HCT116 (cell line): ENCODE results near the gene BABAM2. TPM values are rescaled to one million over a fixed set of nuclear protein-coding genes. Genes with fewer than 3 reads are reported as not detected.

Experiments used
- ATAC-seq: fragments of 200-7000 bp; cut with Tn5 transposase; 2 replicates; pipeline ENCODE4 v1.9.1; 2020; ENCODE audit warnings: mild to moderate bottlenecking, moderate library complexity
- BruUV-seq: library from RNA; stranded (reverse); fragments of 400-500 nt; replicated peaks from 2 replicates; lab custom pipeline; 2021; lab: Mats Ljungman, UMichigan
- CTCF ChIA-PET: fragments of 300-600 bp; sonication (Branson Sonifier 250); formaldehyde crosslinking; loops from one replicate; lab custom pipeline; 2021; ENCODE audit warnings: antibody characterized with exemption; lab: Charles Lee
- POLR2A ChIA-PET: fragments of 300-600, 350-600 bp; sonication (Branson Sonifier 250); formaldehyde crosslinking; loops from one replicate; lab custom pipeline; 2021; ENCODE audit warnings: antibody characterized with exemption; lab: Charles Lee
- RAD21 ChIA-PET, 2 experiments: fragments of 300-600 bp; sonication (Branson Sonifier 250); formaldehyde crosslinking; loops; one replicate each; lab custom pipeline; 2023; ENCODE audit warnings: low total read pairs in 2 of 2; ENCODE audit not compliant: uncharacterized antibody in 2 of 2, unreplicated experiment in 2 of 2, low non-redundant PET in 1 of 2; lab: Charles Lee
- DNase-seq: peaks from one replicate; pipeline ENCODE4 v3.0.0-alpha.2; 2010; ENCODE audit warnings: low read depth, low spot score
- H2AFZ ChIP-seq: fragments of 200-600 bp; shearing (Covaris generic), sonication (generic); 2 replicates; pipeline ENCODE4 v1.6.1; 2017; ENCODE audit warnings: low read depth, mixed run types, mixed read lengths, antibody characterized with exemption, low read length; ENCODE audit not compliant: poor library complexity, severe bottlenecking
- H3K27ac ChIP-seq: 2 replicates; pipeline ENCODE4 v1.5.1; 2012; ENCODE audit warnings: low read depth, low read length
- H3K27me3 ChIP-seq: fragments of 200-600 bp; sonication (generic); 2 replicates; pipeline ENCODE4 v1.6.1; 2016; ENCODE audit warnings: mixed run types, low read length, mixed read lengths; ENCODE audit not compliant: insufficient read depth
- H3K36me3 ChIP-seq, 2 experiments: fragments of 200-500 bp in 1 of 2; fragments of 200-600 bp in 1 of 2; sonication (Bioruptor generic) in 1 of 2; sonication (generic) in 1 of 2; 2 replicates each; pipeline versions ENCODE4 v1.5.1 to v1.6.1; 2014 to 2016; ENCODE audit warnings: low read length in 2 of 2, inconsistent platforms in 1 of 2, mixed read lengths in 1 of 2, mixed run types in 1 of 2; ENCODE audit not compliant: insufficient read depth in 2 of 2, control insufficient read depth in 1 of 2
- H3K4me1 ChIP-seq, 2 experiments: fragments of 200-600 bp in 1 of 2; sonication (generic) in 1 of 2; 2 replicates each; pipeline versions ENCODE4 v1.5.1 to v1.6.1; 2012 to 2017; ENCODE audit warnings: low read length in 2 of 2, inconsistent platforms in 1 of 2, mild to moderate bottlenecking in 1 of 2, mixed read lengths in 1 of 2, mixed run types in 1 of 2, moderate library complexity in 1 of 2; ENCODE audit not compliant: insufficient read depth in 2 of 2, control insufficient read depth in 1 of 2
- H3K4me2 ChIP-seq: fragments of 200-600 bp; sonication (generic); 2 replicates; pipeline ENCODE4 v1.6.1; 2017; ENCODE audit warnings: mixed run types, low read length, mixed read lengths
- H3K4me3 ChIP-seq, 2 experiments: fragments of 200-600 bp in 1 of 2; sonication (generic) in 1 of 2; replicated peaks in 1 of 2; 2 replicates each; pipeline ENCODE4 v1.5.1; 2011 to 2016; ENCODE audit warnings: low read length in 2 of 2, control low read depth in 1 of 2, low read depth in 1 of 2, mild to moderate bottlenecking in 1 of 2, mixed read lengths in 1 of 2, mixed run types in 1 of 2
- H3K79me2 ChIP-seq: fragments of 200-600 bp; sonication (generic); 2 replicates; pipeline ENCODE4 v1.6.1; 2017; ENCODE audit warnings: mild to moderate bottlenecking, mixed run types, low read length, moderate library complexity, mixed read lengths; ENCODE audit not compliant: insufficient read depth
- H3K9ac ChIP-seq: fragments of 200-600 bp; sonication (generic); 2 replicates; pipeline ENCODE4 v1.6.1; 2016; ENCODE audit warnings: low read length, mixed read lengths
- H3K9me2 ChIP-seq: fragments of 200-600 bp; sonication (generic), shearing (Covaris generic); 2 replicates; pipeline ENCODE4 v1.6.1; 2017; ENCODE audit warnings: mixed run types, mild to moderate bottlenecking, moderate library complexity; ENCODE audit not compliant: insufficient read depth
- H3K9me3 ChIP-seq, 2 experiments: fragments of 200-500 bp in 1 of 2; fragments of 200-600 bp in 1 of 2; sonication (Bioruptor generic) in 1 of 2; sonication (generic) in 1 of 2; 2 replicates each; pipeline ENCODE4 v1.6.1; 2014 to 2017; ENCODE audit warnings: low read length in 2 of 2, mixed read lengths in 2 of 2, inconsistent platforms in 1 of 2, low read depth in 1 of 2, mild to moderate bottlenecking in 1 of 2, mixed run types in 1 of 2, moderate library complexity in 1 of 2; ENCODE audit not compliant: control insufficient read depth in 1 of 2, insufficient read depth in 1 of 2
- H4K20me1 ChIP-seq: fragments of 200-600 bp; sonication (generic), shearing (Covaris generic); 2 replicates; pipeline ENCODE4 v1.6.1; 2017; ENCODE audit warnings: mixed run types, mild to moderate bottlenecking, moderate library complexity; ENCODE audit not compliant: insufficient read depth
- CBX3 ChIP-seq: IDR thresholded peaks from 2 replicates; pipeline ENCODE4 v1.6.1; 2012; ENCODE audit warnings: low read depth
- CEBPB ChIP-seq: IDR thresholded peaks from 2 replicates; pipeline ENCODE4 v1.6.1; 2012; ENCODE audit warnings: low read depth
- CTCF ChIP-seq, 3 experiments: fragments of 200-600 bp in 1 of 3; sonication (generic) in 1 of 3; IDR thresholded peaks in 2 of 3; conservative IDR thresholded peaks in 1 of 3; 2 replicates each; pipeline ENCODE4 v1.5.1; 2012 to 2017; ENCODE audit warnings: low read depth in 2 of 3, low read length in 2 of 3, antibody characterized with exemption in 1 of 3, borderline replicate concordance in 1 of 3, control low read depth in 1 of 3, mild to moderate bottlenecking in 1 of 3, mixed read lengths in 1 of 3, mixed run types in 1 of 3, moderate library complexity in 1 of 3; ENCODE audit not compliant: insufficient read depth in 1 of 3
- EGR1 ChIP-seq: IDR thresholded peaks from 2 replicates; pipeline ENCODE4 v1.6.1; 2012; ENCODE audit warnings: low read depth
- EZH2 ChIP-seq: fragments of 200-600 bp; sonication (generic); IDR thresholded peaks from 2 replicates; pipeline ENCODE4 v1.6.1; 2017; ENCODE audit warnings: antibody characterized with exemption, mixed run types
- EZH2phosphoT487 ChIP-seq: fragments of 200-600 bp; IDR thresholded peaks from 2 replicates; pipeline ENCODE4 v1.6.1; 2018; ENCODE audit warnings: antibody characterized with exemption, borderline replicate concordance
- FOSL1 ChIP-seq: IDR thresholded peaks from 2 replicates; pipeline ENCODE4 v1.6.1; 2012; ENCODE audit warnings: low read depth
- POLR2A ChIP-seq: IDR thresholded peaks from 2 replicates; pipeline ENCODE4 v1.7.0; 2011; ENCODE audit warnings: borderline replicate concordance; ENCODE audit not compliant: insufficient read depth, insufficient read length; ENCODE audit errors: extremely low read depth
- POLR2AphosphoS5 ChIP-seq: IDR thresholded peaks from 2 replicates; pipeline ENCODE4 v1.6.1; 2011; ENCODE audit warnings: mild to moderate bottlenecking, low read depth, low read length, moderate library complexity
- RAD21 ChIP-seq: IDR thresholded peaks from 2 replicates; pipeline ENCODE4 v1.6.1; 2012; ENCODE audit warnings: low read depth, mild to moderate bottlenecking
- SIN3A ChIP-seq: IDR thresholded peaks from 2 replicates; pipeline ENCODE4 v1.6.1; 2012; ENCODE audit warnings: low read depth
- TCF7L2 ChIP-seq: IDR thresholded peaks from 2 replicates; pipeline ENCODE4 v1.7.0; 2011; ENCODE audit warnings: borderline replicate concordance, inconsistent platforms; ENCODE audit not compliant: insufficient read depth, insufficient read length; ENCODE audit errors: extremely low read depth
- ZNF274 ChIP-seq: fragments of 200-500 bp; sonication (Bioruptor generic); IDR thresholded peaks from 2 replicates; pipeline ENCODE4 v1.6.1; 2014; ENCODE audit warnings: mild to moderate bottlenecking, low read depth, low read length, inconsistent platforms
- intact Hi-C: fragments of 100-400 bp; cut with micrococcal nuclease; formaldehyde crosslinking; loops from 2 replicates; pipeline ENCODE4 v1.10.0; 2022
- total RNA-seq: library from RNA; stranded (reverse); gene quantifications from one replicate; pipeline ENCODE4 v1.2.1, GENCODE V29; 2021; ENCODE audit not compliant: unreplicated experiment
- TF ChIP-seq, protein P1 (sequence below): IDR thresholded peaks from 2 replicates; pipeline ENCODE4 v1.6.1; 2011; ENCODE audit warnings: mild to moderate bottlenecking, low read length, moderate library complexity; ENCODE audit not compliant: insufficient replicate concordance; ENCODE audit errors: extremely low read depth

BABAM2 gene
- total RNA-seq, 1 experiment from 2014 or later: 23.8 TPM

GRCh38 chr2:28082131-28082530 lies 191.6 kb downstream of the BABAM2 start (continued):
- no peak for TF ChIP-seq EZH2
- TF ChIP-seq CBX3: no peak
- no peak for TF ChIP-seq POLR2A

DNA sequence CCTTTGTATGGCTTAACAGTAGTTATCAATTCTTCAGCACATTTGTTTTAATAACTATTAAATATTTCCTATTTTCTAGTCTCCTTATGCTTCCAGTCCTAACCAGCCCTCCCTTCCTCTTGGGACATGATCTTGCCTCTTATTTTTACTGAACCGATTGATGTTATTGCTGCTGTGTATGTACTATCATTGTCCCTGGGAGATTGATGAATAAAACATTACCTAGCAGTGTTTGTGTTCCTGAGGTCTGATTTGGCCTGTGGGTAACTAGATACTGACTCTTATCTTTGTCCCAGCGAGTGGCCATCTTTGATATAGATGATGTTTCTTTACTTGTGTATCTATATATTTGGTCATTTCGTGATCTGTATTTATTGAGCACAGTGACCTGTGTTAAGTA lies 192.9 kb downstream of the BABAM2 start:
- Histone ChIP-seq H2AFZ (no peak overlapping the region), H3K79me2 (no peaks in the 10 kb centered on the region), H3K4me2 (no peak overlapping the region), H3K4me1 (no peaks in the 10 kb centered on the region), H3K9me2 (no peaks in the 10 kb centered on the region), H3K9ac (no peak overlapping the region), H4K20me1 (0 out of 2 replicates have a peak, but pooled peaks cover 5% of the 10 kb centered on the region), H3K4me3 (no peak overlapping the region), H3K27me3 (no peaks in the 10 kb centered on the region)
- ATAC-seq: no peak
- no TSS peak for BruUV-seq
- ChIA-PET RAD21 (no interaction called here), CTCF (no interaction called here), POLR2A (no interaction called here)
- no peak for DNase-seq
- TF ChIP-seq CEBPB (no peak), EZH2 (no peak), EGR1 (no peak), SIN3A (no peak), CTCF (IDR thresholded peaks at IDR 0.05 in 2 of 3, conservative IDR thresholded peaks at IDR 0.05 in 1 of 3; ENCODE audit: borderline replicate concordance in 1 of 3, insufficient read depth in 1 of 3, low read depth in 2 of 3, low read length in 2 of 3) (no peak), EZH2phosphoT487 (no peak), TCF7L2 (no peak), ZNF274 (no peak), FOSL1 (no peak), CBX3 (no peak), RAD21 (no peak), POLR2A (no peak), POLR2AphosphoS5 (no peak)
- TF ChIP-seq, protein P1, sequence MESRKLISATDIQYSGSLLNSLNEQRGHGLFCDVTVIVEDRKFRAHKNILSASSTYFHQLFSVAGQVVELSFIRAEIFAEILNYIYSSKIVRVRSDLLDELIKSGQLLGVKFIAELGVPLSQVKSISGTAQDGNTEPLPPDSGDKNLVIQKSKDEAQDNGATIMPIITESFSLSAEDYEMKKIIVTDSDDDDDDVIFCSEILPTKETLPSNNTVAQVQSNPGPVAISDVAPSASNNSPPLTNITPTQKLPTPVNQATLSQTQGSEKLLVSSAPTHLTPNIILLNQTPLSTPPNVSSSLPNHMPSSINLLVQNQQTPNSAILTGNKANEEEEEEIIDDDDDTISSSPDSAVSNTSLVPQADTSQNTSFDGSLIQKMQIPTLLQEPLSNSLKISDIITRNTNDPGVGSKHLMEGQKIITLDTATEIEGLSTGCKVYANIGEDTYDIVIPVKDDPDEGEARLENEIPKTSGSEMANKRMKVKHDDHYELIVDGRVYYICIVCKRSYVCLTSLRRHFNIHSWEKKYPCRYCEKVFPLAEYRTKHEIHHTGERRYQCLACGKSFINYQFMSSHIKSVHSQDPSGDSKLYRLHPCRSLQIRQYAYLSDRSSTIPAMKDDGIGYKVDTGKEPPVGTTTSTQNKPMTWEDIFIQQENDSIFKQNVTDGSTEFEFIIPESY: no peak
- TF ChIP-seq, all 23 proteins: peak for 0
- intact Hi-C loops: no loop called here
- Histone ChIP-seq H3K36me3 (no peaks in the 10 kb centered on the region), H3K9me3 (no peaks in the 10 kb centered on the region), H3K27ac (no peak overlapping the region)
